ENCODE measurements around the gene CFAP43. TPM values are rescaled to one million over a fixed set of nuclear protein-coding genes. Genes with fewer than 3 reads are reported as not detected.

CFAP43 gene
- total and polyA plus RNA-seq, 9 of the 15 experiments (the other 6 are each of a cell fraction or from before 2014, with no cell fraction given) = 0.07 to 0.86 (median 0.11) TPM; not detected in 1

GRCh38 chr10:104231784-104232612 is at the start of gene CFAP43 (continued):
- TF ChIP-seq AFF4 (CRISPR knock-in tag; IDR thresholded peaks at IDR 0.05) = no peak
- no peak for TF ChIP-seq ZNF431 (CRISPR knock-in tag; IDR thresholded peaks at IDR 0.05)
- no peak for TF ChIP-seq HSF4 (CRISPR knock-in tag; IDR thresholded peaks at IDR 0.05; ENCODE audit: borderline replicate concordance)
- TF ChIP-seq ZNF165 (CRISPR knock-in tag; IDR thresholded peaks at IDR 0.05; ENCODE audit: borderline replicate concordance) = no peak
- TF ChIP-seq MAX (CRISPR knock-in tag; IDR thresholded peaks at IDR 0.05) = peak; percentile 37; the same call in 1 of the 2 replicates
- TF ChIP-seq TRIM28 (IDR thresholded peaks at IDR 0.05) = no peak
- TF ChIP-seq CTCF (IDR thresholded peaks at IDR 0.05 in 2 of 3, conservative IDR thresholded peaks at IDR 0.05 in 1 of 3; ENCODE audit: insufficient read depth in 2 of 3, low read depth in 1 of 3, low read length in 3 of 3) = no peak
- no peak for TF ChIP-seq ETV1 (tag; conservative IDR thresholded peaks at IDR 0.05; ENCODE audit: low read depth)
- no peak for TF ChIP-seq PKNOX1 (IDR thresholded peaks at IDR 0.05)
- TF ChIP-seq GABPA (tag; conservative IDR thresholded peaks at IDR 0.05; ENCODE audit: low read depth) = no peak
- peak; percentile 39; the same call in 1 of the 2 replicates for TF ChIP-seq GMEB1 (CRISPR knock-in tag; IDR thresholded peaks at IDR 0.05)
- TF ChIP-seq ZMIZ1 (IDR thresholded peaks at IDR 0.05; ENCODE audit: low read depth in 2 of 2, low read length in 2 of 2) = no peak
- no peak for TF ChIP-seq ZNF140 (CRISPR knock-in tag; IDR thresholded peaks at IDR 0.05)
- no peak for TF ChIP-seq DNMT1 (IDR thresholded peaks at IDR 0.05)
